PC-3 (cell line): ENCODE measurements around the gene POLDIP2.

Experiments
- EZH2phosphoT487 ChIP-seq: fragments of 300-600 bp; sonication (generic); IDR thresholded peaks from 2 replicates; pipeline ENCODE4 v1.6.1; 2018; ENCODE audit warnings: mild to moderate bottlenecking, antibody characterized with exemption, low read length, borderline replicate concordance
- TF ChIP-seq, protein P1 (sequence below): fragments of 300-600 bp; sonication (generic); conservative IDR thresholded peaks from 2 replicates; pipeline ENCODE4 v1.5.1; 2017; ENCODE audit warnings: antibody characterized with exemption, low read depth, mild to moderate bottlenecking, low read length

DNA sequence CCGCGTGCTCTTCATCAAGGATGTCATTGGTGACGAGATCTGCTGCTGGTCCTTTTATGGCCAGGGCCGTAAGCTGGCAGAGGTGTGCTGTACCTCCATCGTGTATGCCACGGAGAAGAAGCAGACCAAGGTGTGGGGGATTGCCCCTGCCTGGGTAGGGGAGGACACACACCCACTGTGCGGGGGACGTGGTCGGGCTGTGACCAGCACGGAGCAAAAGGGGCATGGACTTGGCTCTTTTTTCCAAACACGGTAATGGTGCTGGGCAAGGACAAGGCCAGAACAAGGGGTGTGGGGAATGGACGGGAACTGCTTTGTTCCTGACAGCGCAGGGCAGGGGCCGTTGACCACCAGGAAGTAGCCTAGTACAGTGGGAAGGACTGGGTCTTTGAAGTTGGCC lies 15.0 kb downstream of the POLDIP2 start:
- TF ChIP-seq, protein P1, sequence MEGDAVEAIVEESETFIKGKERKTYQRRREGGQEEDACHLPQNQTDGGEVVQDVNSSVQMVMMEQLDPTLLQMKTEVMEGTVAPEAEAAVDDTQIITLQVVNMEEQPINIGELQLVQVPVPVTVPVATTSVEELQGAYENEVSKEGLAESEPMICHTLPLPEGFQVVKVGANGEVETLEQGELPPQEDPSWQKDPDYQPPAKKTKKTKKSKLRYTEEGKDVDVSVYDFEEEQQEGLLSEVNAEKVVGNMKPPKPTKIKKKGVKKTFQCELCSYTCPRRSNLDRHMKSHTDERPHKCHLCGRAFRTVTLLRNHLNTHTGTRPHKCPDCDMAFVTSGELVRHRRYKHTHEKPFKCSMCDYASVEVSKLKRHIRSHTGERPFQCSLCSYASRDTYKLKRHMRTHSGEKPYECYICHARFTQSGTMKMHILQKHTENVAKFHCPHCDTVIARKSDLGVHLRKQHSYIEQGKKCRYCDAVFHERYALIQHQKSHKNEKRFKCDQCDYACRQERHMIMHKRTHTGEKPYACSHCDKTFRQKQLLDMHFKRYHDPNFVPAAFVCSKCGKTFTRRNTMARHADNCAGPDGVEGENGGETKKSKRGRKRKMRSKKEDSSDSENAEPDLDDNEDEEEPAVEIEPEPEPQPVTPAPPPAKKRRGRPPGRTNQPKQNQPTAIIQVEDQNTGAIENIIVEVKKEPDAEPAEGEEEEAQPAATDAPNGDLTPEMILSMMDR = no peak
- no peak for TF ChIP-seq EZH2phosphoT487
